ENCODE data around the gene NELFB.

NELFB gene

DNA sequence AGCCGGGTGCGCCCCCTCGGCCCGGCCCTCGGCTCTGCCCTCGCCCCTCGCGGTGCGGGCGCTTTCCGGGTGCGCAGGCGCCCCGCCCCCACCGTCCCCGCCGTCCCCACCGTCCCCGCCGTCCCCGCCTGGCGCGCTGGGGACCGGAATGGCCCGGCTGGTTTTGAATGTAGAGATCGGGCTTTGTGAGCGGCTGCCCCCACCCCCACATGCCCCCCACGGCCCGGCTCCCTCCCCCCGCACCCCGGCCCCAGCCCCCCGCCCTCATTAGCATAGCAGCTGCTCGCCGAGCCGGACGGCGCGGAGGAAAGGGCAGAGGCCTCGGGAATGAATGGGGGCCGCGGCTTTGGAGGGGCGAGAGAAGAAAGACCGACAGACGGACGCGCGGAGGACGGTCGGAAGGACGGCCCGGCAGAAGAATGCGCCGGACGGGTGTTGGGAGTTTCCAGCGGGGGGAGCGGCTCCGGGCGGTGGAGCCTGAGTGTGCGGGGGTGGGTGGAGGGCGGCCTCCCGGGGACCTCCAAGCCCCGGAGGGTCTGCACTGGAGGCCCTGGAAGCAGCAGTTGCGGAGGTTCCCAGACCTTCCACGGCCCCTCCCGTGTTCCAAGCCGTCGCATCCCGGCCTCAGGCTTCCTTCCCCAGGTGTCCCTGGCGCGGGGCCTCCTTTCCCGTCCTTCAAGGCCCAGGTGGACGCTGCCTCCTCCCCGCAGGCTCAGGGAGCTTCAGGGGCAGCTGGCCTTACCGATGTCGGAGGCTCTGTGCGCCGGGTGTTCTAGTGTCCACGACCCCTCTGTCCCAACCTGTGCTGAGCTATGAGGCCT is 40.9 kb downstream of the NELFB start:
- Mint-ChIP-seq H3K4me3 (peak overlapping the region; percentile 80 to 86 (median 82)), H3K4me1 (peaks cover 24% of the 10 kb centered on the region), H3K9me3 (peaks cover 4% of the 10 kb centered on the region), H3K27me3 (ENCODE audit: low read depth) (peaks cover 32% of the 10 kb centered on the region), H3K27ac (peak overlapping the region; percentile 67 to 85 (median 75)), H3K36me3 (ENCODE audit: low read depth) (no peaks in the 10 kb centered on the region)
- TF ChIP-seq, protein P1, sequence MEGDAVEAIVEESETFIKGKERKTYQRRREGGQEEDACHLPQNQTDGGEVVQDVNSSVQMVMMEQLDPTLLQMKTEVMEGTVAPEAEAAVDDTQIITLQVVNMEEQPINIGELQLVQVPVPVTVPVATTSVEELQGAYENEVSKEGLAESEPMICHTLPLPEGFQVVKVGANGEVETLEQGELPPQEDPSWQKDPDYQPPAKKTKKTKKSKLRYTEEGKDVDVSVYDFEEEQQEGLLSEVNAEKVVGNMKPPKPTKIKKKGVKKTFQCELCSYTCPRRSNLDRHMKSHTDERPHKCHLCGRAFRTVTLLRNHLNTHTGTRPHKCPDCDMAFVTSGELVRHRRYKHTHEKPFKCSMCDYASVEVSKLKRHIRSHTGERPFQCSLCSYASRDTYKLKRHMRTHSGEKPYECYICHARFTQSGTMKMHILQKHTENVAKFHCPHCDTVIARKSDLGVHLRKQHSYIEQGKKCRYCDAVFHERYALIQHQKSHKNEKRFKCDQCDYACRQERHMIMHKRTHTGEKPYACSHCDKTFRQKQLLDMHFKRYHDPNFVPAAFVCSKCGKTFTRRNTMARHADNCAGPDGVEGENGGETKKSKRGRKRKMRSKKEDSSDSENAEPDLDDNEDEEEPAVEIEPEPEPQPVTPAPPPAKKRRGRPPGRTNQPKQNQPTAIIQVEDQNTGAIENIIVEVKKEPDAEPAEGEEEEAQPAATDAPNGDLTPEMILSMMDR (IDR thresholded peaks at IDR 0.05; ENCODE audit: unreplicated experiment in 3 of 3), result no peak

GRCh38 chr9:137296670-137297664 is 41.8 kb downstream of the NELFB start:
- Mint-ChIP-seq H3K27me3 (ENCODE audit: low read depth) (peaks cover 32% of the 10 kb centered on the region), H3K4me3 (peak overlapping the region; percentile 80 to 86 (median 82)), H3K36me3 (ENCODE audit: low read depth) (no peaks in the 10 kb centered on the region), H3K4me1 (peaks cover 24% of the 10 kb centered on the region), H3K27ac (peak overlapping the region; percentile 67 to 85 (median 75)), H3K9me3 (peaks cover 4% of the 10 kb centered on the region)
- TF ChIP-seq, protein P1 (IDR thresholded peaks at IDR 0.05; ENCODE audit: unreplicated experiment in 3 of 3), result no peak

- TF ChIP-seq, protein P1 (IDR thresholded peaks at IDR 0.05; ENCODE audit: unreplicated experiment in 3 of 3), result no peak
- Mint-ChIP-seq H3K9me3 (peaks cover 4% of the 10 kb centered on the region), H3K27me3 (ENCODE audit: low read depth) (peaks cover 32% of the 10 kb centered on the region), H3K4me1 (peaks cover 26% of the 10 kb centered on the region), H3K4me3 (peak overlapping the region in 2 of 3 experiments; percentile 23 to 28), H3K27ac (no peak overlapping the region), H3K36me3 (ENCODE audit: low read depth) (no peaks in the 10 kb centered on the region)
These were observed 42.8 kb downstream of the NELFB start for GRCh38 chr9:137297966-137298365.

DNA sequence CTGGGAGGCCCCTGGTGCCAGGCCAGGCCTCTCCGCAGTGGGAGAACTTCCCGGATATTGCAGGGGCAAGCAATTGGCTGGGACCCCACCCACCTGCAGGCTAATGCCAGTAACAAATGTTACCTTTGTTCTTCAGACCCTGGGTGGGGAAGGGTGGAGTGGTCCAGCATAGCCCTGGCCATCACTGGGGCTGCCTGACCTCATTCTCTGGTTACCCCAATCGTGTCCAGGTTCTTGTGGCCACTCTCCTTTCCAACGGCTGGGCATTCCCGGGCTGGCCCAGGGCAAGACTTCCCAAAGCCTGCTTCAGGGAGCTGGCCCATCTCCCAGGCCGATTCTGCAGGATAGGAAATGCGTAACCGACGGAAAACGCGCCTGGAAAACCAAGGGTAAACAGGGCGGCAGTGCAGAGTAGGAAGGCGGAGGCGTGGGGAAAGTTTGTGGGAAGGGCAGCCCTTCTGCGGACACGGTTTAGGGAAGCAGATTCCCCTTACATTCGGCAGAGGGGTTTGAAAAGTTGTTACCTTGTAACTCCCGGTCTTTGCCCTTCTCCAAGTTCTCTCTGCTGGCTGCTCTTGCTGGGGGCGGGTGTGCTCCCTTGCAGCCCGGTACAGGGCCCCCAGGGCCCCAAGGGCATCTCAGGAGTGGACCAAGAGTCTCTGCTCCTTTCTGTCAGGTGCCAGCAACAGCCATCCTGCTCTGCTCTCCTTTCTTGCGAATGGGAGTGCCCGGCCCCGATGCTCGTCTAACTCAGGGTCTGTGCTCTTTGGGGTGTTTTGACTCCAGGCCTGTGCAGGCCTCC is 43.5 kb downstream of the NELFB start:
- Mint-ChIP-seq H3K4me1 (peaks cover 27% of the 10 kb centered on the region), H3K27me3 (ENCODE audit: low read depth) (peaks cover 38% of the 10 kb centered on the region), H3K36me3 (ENCODE audit: low read depth) (no peaks in the 10 kb centered on the region), H3K4me3 (peak overlapping the region; percentile 51 to 62 (median 59)), H3K27ac (no peak overlapping the region), H3K9me3 (peaks cover 2% of the 10 kb centered on the region)
- TF ChIP-seq, protein P1 (IDR thresholded peaks at IDR 0.05; ENCODE audit: unreplicated experiment in 3 of 3), result no peak

- Mint-ChIP-seq H3K27me3 (ENCODE audit: low read depth) (peaks cover 35% of the 10 kb centered on the region), H3K9me3 (no peaks in the 10 kb centered on the region), H3K27ac (no peak overlapping the region), H3K4me3 (peak overlapping the region; percentile 50 to 59 (median 51)), H3K4me1 (peaks cover 22% of the 10 kb centered on the region), H3K36me3 (ENCODE audit: low read depth) (no peaks in the 10 kb centered on the region)
- TF ChIP-seq, protein P1 (IDR thresholded peaks at IDR 0.05; ENCODE audit: unreplicated experiment in 3 of 3), result no peak
These were observed 44.1 kb downstream of the NELFB start for GRCh38 chr9:137299203-137299565.

All from nephron (organoid).